Fibroblast of skin of abdomen (primary cell): Measurements from ENCODE around the gene ALK.

Experiments used
- DNase-seq: peaks from one replicate; pipeline ENCODE4 v3.0.0-alpha.2; 2013

Gene ALK

DNA sequence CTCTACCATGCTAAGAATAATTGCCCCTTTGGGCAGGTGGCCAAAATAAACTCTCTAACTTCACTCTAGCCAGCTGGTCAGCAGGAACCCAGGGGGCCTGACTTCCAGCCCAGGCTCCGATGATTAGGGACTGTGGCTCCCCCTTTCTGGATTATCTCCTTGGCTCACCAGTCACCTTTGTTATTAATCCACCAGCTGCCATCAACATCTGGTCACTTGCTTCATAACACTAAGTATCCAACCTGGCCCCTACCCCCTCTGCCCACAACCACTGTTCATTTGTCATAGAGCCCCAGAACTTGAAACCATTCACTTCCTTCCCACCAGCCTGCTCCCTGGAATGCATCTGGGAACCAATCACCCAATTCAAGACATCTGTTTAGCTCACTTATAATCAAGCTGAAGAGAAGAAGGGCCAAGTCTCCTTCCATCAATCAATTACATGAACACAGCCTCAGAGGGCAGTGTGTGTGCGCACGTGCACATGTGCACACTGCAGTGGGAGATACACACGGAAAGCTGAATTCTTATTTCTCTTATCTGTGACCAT, 215.1 kb downstream of the ALK start:
- DNase-seq, result peak; percentile 55

DNA sequence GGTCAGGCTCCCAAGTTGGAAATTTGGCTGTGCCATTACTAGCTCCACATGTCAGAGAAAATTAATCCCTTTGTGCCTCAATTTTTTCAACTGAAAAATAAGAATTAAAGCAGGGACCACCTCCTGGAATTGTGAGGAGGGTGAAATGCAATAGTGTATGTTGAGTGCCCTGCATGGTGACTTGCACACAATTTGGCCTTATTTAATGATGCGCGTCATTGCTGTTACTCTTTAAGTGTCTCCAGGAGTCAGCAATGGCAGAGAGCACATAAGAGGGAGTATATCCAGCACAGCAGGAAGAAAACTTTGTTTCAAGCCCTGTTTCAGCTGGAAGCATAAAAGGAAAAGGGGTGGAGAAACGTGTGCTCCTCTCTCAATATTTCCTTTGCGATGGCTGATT, 215.8 kb downstream of the ALK start:
- no peak for DNase-seq

DNA sequence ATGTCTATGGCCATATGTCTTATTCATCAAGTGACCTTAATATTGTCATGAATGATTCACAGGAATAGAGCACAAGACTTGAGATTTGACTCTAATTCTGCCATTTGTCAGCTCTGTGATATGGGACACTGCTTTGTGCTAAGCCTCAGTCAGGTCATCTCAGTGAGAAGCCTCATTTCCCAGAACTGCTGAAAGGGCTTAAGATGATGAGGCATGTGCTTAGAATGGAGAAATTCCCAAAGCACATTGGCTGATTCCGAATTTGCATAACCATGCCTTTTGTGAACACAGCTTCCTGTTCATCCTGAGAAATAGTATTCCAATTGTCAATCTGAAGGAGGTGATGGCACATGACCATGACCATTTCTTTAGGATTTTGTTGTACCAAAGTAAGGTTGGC, 218.1 kb downstream of the ALK start:
- DNase-seq, result peak; percentile 35

- no peak for DNase-seq
These were observed 219.1 kb downstream of the ALK start for GRCh38 chr2:29702276-29702675.

DNA sequence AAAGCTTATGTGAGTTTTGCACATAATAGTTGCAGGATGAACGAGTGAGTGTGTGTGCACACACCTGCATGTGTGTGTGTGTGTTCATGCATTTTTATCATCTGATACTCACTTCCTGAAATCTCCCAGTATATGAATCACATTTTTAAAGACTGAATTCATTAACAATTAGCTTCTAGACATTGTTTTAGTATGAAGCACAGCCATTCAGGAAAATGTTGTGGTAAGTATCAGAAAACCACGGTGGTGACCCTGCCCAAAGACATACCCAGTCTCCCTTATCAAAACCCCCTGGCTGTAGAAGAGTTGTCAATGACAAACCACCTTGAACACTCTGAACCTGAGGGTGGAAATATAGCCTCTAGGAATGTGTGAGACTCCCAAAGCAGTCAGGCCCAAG, 220.8 kb downstream of the ALK start:
- peak; percentile 85 for DNase-seq

GRCh38 chr2:29699045-29699444, 222.3 kb downstream of the ALK start:
- no peak for DNase-seq

DNA sequence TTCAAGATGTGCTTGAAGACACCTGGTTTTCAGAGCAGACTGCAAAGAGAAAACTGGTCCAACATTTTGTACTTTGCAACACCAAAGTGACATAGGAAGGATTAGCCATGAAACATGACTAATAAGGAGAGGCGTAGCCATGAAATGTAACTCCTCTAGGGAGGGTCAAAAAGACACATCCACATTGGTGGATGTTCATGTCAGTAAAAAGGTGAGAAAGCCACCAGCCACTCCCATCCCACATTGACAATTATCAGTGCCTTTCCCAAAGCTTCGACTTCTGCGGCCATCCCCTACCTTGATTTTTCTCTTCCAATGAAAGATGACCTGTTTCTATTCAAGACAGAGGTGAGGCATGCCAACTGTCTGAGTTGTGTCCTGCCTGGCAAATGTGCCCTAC, 223.2 kb downstream of the ALK start:
- no peak for DNase-seq

- no peak for DNase-seq
These were observed 223.7 kb downstream of the ALK start for GRCh38 chr2:29697715-29698114.

- no peak for DNase-seq
These were observed 224.2 kb downstream of the ALK start for GRCh38 chr2:29697181-29697580.

DNA sequence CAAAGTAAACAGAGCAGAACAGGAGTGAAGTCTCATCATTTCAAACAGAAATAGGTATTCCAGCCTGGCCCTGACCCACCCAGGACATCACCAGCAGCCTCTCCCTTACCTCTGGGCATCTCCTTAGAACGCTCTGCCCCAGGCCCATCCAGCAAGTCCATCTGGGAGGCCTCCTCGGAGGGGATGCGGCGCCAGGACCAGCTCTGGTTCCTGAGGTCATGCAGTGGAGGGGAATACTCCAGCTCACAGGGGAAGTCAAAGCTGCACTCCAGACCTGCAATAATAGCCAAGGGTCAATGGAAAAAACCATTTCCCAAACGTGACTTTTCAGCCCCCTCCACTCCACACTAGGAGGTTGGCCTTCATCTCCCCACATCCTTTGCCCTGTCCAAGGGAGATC, 226.6 kb downstream of the ALK start:
- no peak for DNase-seq

DNA sequence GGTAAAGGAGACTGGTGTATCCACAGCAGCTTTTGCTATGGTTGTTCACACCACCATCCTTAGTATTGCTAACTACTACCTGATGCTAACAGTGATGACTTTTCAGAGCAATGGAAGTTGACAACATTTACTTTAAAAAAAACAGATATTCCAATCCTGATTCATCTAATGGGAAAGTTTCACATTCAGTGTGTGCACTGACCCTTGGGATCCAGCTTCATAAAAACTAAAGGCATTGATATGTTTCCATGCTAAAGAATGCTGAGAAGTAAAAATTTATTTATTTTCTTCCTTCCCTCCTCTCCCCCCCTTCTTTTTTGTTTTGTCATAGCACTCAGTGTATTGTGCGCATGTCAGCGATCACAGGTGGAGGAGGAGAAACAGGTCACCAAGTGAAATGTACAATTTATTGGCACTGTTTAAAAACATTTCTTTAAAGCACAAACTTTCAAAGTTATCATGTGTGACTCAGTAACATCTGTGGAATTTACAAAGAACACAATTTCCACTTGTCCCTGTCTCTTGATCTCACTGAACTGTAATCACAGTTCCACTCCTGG, 229.9 kb downstream of the ALK start:
- DNase-seq, result no peak

- no peak for DNase-seq
These were observed 231.7 kb downstream of the ALK start for GRCh38 chr2:29689666-29690065.

GRCh38 chr2:29688429-29688828, 233.0 kb downstream of the ALK start:
- no peak for DNase-seq

- DNase-seq, result no peak
These were observed 234.3 kb downstream of the ALK start for GRCh38 chr2:29687121-29687520.

DNA sequence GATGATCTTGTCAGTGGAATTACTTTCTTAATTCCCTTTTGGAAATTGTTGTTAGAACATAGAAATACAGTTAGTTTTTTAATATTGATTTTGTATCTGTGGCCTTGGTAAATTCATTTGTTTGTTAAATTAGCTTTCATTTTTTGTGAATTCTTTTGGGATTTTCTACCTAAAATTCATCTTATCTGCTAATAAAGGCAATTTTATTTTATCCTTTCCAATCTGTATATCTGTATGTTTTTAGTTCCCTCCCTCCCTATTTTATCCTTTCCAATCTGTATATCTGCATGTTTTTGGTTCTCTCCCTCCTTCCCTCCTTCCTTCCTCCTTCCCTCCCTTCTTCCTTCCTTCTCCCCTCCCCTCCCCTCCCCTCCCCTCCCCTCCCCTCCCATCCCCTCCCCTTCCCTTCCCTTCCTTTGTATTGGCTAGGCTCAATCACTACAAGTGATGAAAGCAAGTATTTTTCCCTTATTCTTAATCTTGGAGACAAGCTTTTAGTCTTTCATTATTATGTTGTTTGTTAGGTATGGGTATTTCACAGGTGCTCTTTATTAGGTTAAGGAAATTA, 244.4 kb downstream of the ALK start:
- no peak for DNase-seq

- no peak for DNase-seq
These were observed 256.8 kb downstream of the ALK start for GRCh38 chr2:29664578-29664977.

- peak; percentile 89 for DNase-seq
These were observed 258.1 kb downstream of the ALK start for GRCh38 chr2:29663268-29663667.

GRCh38 chr2:29662861-29663260, 258.5 kb downstream of the ALK start:
- peak; percentile 72 for DNase-seq

DNA sequence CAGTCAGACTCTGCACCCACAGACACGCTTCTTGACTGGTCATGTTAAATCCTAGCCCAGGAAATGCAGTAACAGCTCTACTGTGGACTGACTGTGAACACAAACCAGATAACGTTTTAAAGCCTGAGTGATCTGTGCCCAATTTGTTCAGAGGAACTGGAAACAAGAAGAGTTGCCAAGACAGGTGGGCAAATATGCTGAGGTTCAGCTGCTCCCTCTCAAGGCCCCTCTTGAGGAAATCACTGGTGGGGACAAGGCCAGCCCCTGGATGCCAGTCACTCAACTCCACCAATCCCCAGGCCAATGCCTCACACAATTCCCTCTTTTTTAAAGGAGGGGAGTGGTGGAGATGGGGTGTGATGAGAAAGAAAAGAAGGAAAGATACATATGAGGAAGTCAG, 261.2 kb downstream of the ALK start:
- no peak for DNase-seq

DNA sequence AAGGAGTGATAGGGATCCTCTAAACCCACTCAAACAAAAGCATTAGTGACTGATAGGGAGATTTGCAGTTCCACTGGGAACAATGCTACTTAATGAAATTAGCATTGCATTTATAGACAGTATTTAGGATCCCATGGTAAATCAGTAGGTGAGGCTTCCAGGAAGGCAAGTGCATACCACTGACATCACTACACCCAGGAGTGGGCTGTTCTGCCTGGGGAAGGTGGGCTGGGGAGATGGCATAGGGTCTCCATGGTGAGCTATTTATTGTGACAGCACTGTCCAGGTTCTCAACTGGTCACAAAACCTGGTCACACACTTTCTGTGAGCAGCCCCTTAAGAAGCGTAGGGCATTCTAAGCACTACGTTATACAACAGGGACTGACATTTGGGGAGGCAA, 262.2 kb downstream of the ALK start:
- no peak for DNase-seq

- no peak for DNase-seq
These were observed 263.7 kb downstream of the ALK start for GRCh38 chr2:29657674-29658073.

GRCh38 chr2:29655391-29656086, 265.8 kb downstream of the ALK start:
- DNase-seq, result peak; percentile 27

DNA sequence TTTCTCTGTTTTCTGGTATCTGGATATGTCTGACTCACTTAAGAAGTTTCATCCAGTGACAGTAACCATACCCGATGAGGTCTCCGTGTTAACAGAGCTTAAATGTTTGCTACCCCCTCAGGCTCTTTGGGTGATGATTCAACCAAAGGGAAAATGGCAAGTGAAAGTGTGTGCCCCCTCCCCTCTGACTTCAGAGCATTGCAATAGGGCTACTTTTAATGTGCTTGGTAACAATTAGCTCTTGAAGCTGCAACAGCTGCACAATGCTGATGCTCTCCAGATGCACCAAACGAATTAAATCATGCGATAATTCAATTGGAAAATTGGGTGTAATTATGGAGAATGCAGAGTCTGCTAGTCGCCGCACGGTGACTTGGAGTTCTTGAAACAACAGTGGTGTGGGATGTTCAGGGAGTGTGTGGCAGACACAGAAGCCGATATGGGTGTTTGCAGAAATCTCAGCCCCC, 270.7 kb downstream of the ALK start:
- DNase-seq, result peak; percentile 37

DNA sequence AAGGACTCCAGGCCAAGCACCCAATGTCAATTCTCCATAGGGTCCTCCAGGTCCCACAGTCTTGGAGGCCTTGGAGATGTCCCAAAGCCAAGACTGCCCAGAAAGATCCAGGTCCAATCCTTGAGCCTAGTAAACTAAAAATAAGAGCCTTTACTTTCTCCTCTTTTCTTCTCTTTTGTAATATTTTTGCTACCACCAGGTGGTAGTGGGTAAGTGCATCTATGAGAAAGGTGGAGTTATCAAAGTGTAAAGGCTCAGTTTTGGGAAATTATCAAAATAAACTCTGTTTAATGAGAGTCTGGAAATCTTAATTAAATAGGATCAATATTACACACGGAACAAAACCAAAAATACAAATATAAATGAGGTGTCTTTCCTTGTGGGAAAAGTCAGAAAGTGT, 276.4 kb downstream of the ALK start:
- no peak for DNase-seq
